Lower lobe of right lung (tissue), 2 donors: ENCODE results near the gene ZNF749. TPM values are rescaled to one million over a fixed set of nuclear protein-coding genes. Genes with fewer than 3 reads are reported as not detected.

Experiments
- ATAC-seq, 2 donors: fragments of 200-7000 bp; cut with Tn5 transposase; one replicate each; pipeline ENCODE4 v1.9.1; 2020 to 2022; ENCODE audit warnings: mild to moderate bottlenecking in 2 of 2, moderate library complexity in 2 of 2
- DNase-seq: peaks from one replicate; pipeline ENCODE4 v3.0.0-alpha.2; 2020
- H3K27ac ChIP-seq: fragments of 200-600 bp; one replicate; pipeline ENCODE4 v1.8.0; 2022
- H3K27me3 ChIP-seq: fragments of 200-600 bp; one replicate; pipeline ENCODE4 v1.8.0; 2022; ENCODE audit warnings: low read depth
- H3K36me3 ChIP-seq: fragments of 200-600 bp; one replicate; pipeline ENCODE4 v1.8.0; 2022; ENCODE audit warnings: mild to moderate bottlenecking
- H3K4me1 ChIP-seq: fragments of 200-600 bp; one replicate; pipeline ENCODE4 v1.8.0; 2022
- H3K4me3 ChIP-seq: fragments of 200-600 bp; one replicate; pipeline ENCODE4 v1.8.0; 2022; ENCODE audit warnings: mild to moderate bottlenecking
- H3K9me3 ChIP-seq: fragments of 200-600 bp; one replicate; pipeline ENCODE4 v1.8.0; 2022
- intact Hi-C: fragments of 100-400 bp; cut with DNase I; formaldehyde crosslinking; loops from one replicate; pipeline ENCODE4 v1.11.0; 2022
- total RNA-seq: library from RNA; stranded (reverse); fragmentation: NEBNext Ultra II Directional; extraction: Animal tissue kit (Norgen Biotek cat#: 25700); gene quantifications from one replicate; pipeline ENCODE4 v1.2.1, GENCODE V29; 2021
- TF ChIP-seq, protein P1 (sequence below): fragments of 200-600 bp; IDR thresholded peaks from one replicate; pipeline ENCODE4 v1.8.0; 2022; ENCODE audit warnings: antibody characterized with exemption, mild to moderate bottlenecking
- donor health status: DM: no; HTN: yes; CAD: no; lungs with severe emphysema.

The ZNF749 gene
- total RNA-seq, 1 donor from 2014 or later, result 6.7 TPM

GRCh38 chr19:57443121-57443696 is 8.1 kb downstream of the ZNF749 start:
- DNase-seq (no peak), ATAC-seq (no peak)
- intact Hi-C loops, result no loop called here
- Histone ChIP-seq H3K9me3 (peaks cover 92% of the 10 kb centered on the region), H3K27ac (no peak overlapping the region), H3K36me3 (peaks cover 16% of the 10 kb centered on the region), H3K27me3 (no peaks in the 10 kb centered on the region), H3K4me1 (no peaks in the 10 kb centered on the region), H3K4me3 (no peak overlapping the region)
- TF ChIP-seq, protein P1, sequence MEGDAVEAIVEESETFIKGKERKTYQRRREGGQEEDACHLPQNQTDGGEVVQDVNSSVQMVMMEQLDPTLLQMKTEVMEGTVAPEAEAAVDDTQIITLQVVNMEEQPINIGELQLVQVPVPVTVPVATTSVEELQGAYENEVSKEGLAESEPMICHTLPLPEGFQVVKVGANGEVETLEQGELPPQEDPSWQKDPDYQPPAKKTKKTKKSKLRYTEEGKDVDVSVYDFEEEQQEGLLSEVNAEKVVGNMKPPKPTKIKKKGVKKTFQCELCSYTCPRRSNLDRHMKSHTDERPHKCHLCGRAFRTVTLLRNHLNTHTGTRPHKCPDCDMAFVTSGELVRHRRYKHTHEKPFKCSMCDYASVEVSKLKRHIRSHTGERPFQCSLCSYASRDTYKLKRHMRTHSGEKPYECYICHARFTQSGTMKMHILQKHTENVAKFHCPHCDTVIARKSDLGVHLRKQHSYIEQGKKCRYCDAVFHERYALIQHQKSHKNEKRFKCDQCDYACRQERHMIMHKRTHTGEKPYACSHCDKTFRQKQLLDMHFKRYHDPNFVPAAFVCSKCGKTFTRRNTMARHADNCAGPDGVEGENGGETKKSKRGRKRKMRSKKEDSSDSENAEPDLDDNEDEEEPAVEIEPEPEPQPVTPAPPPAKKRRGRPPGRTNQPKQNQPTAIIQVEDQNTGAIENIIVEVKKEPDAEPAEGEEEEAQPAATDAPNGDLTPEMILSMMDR, result no peak

- no peaks in the 10 kb centered on the region for H3K4me1 ChIP-seq
- no peaks in the 10 kb centered on the region for H3K36me3 ChIP-seq
- intact Hi-C loops, result no loop called here
- TF ChIP-seq, protein P1, result no peak
- H3K9me3 ChIP-seq, result peaks cover 69% of the 10 kb centered on the region
- H3K27ac ChIP-seq, result no peak overlapping the region
- ATAC-seq, result no peak
- no peaks in the 10 kb centered on the region for H3K27me3 ChIP-seq
- DNase-seq, result no peak
- H3K4me3 ChIP-seq, result no peak overlapping the region
Measured at GRCh38 chr19:57452307-57452706, 17.2 kb downstream of the ZNF749 start.

- ATAC-seq (no peak), DNase-seq (no peak)
- peaks cover 82% of the 10 kb centered on the region for H3K9me3 ChIP-seq
Measured at GRCh38 chr19:57465680-57466381, 30.7 kb downstream of the ZNF749 start.

DNA sequence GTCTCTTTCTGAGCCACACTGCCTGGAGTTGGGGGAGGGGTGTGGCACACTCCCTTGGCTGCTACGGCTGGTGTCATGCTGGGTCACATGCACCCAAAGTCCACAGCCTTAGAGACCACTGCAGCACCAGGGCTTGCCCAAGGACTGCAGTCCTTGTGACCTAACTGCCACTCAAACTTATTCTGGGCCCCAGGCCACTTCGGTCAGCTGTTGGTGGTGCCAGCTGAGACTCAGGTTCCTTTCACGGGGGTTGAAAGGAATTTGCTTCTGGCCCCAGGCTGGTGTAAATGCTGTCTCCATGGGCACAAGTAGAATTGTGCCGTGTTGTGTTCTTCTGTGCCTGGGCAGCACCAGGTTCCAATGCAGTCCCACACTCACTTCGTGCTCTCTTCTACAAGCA is 31.4 kb downstream of the ZNF749 start:
- DNase-seq (no peak), ATAC-seq (no peak)
- intact Hi-C loops, result no loop called here
- Histone ChIP-seq H3K27me3 (no peaks in the 10 kb centered on the region), H3K4me1 (no peaks in the 10 kb centered on the region), H3K9me3 (peaks cover 88% of the 10 kb centered on the region), H3K36me3 (no peaks in the 10 kb centered on the region), H3K27ac (no peak overlapping the region), H3K4me3 (no peak overlapping the region)
- TF ChIP-seq, protein P1, result no peak

More at GRCh38 chr19:57465680-57466381, 30.7 kb downstream of the ZNF749 start:
- H3K4me3 ChIP-seq, result no peak overlapping the region
- no peaks in the 10 kb centered on the region for H3K36me3 ChIP-seq
- no peaks in the 10 kb centered on the region for H3K4me1 ChIP-seq
- intact Hi-C loops, result no loop called here
- no peaks in the 10 kb centered on the region for H3K27me3 ChIP-seq
- TF ChIP-seq, protein P1, result peak; percentile 23
- no peak overlapping the region for H3K27ac ChIP-seq

DNA sequence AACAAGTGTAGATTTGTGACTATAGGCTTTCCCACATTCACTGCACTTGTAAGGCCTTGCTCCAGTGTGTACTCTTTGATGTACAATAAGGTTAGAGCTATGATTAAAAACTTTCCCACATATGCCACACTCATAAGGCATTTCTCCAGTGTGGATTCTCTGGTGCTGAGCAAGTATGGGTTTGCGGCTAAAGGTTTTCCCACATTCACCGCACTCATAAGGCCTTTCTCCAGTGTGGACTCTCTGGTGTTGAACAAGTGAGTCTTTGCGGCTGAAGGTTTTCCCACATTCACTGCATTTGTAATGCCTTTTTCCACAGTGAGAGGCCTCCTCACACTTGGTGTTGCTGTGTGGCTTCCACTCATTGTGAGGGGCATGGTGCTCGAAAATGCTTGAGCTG is 38.5 kb downstream of the ZNF749 start:
- intact Hi-C loops, result no loop called here

More for the DNA sequence above, 38.5 kb downstream of the ZNF749 start:
- no peak for DNase-seq
- Histone ChIP-seq H3K27ac (no peak overlapping the region), H3K4me3 (no peak overlapping the region), H3K36me3 (peaks cover 16% of the 10 kb centered on the region), H3K4me1 (peaks cover 8% of the 10 kb centered on the region), H3K27me3 (no peaks in the 10 kb centered on the region), H3K9me3 (peaks cover 84% of the 10 kb centered on the region)
- no peak for ATAC-seq
- TF ChIP-seq, protein P1, result no peak
